ENCODE results near the gene RFX2. TPM values are rescaled to one million over a fixed set of nuclear protein-coding genes. Genes with fewer than 3 reads are reported as not detected.

RFX2 gene
- total RNA-seq, 1 donor from 2014 or later, result 1.2 TPM

GRCh38 chr19:5959260-5960004 lies 150.9 kb downstream of the RFX2 start:
- TF ChIP-seq CTCF (IDR thresholded peaks at IDR 0.05; ENCODE audit: unreplicated experiment), result no peak
- Mint-ChIP-seq H3K9me3 (ENCODE audit: unreplicated experiment) (no peaks in the 10 kb centered on the region), H3K27me3 (ENCODE audit: unreplicated experiment) (peaks cover 11% of the 10 kb centered on the region), H3K4me1 (ENCODE audit: unreplicated experiment) (peaks cover 44% of the 10 kb centered on the region), H3K36me3 (ENCODE audit: low read depth, unreplicated experiment) (peaks cover 9% of the 10 kb centered on the region), H3K27ac (ENCODE audit: unreplicated experiment) (peak overlapping the region; percentile 66), H3K4me3 (ENCODE audit: unreplicated experiment) (no peak overlapping the region)
- no peak for DNase-seq (ENCODE audit: low spot score)

- no peak for TF ChIP-seq CTCF (IDR thresholded peaks at IDR 0.05; ENCODE audit: unreplicated experiment)
- Mint-ChIP-seq H3K36me3 (ENCODE audit: low read depth, unreplicated experiment) (peaks cover 9% of the 10 kb centered on the region), H3K27me3 (ENCODE audit: unreplicated experiment) (peaks cover 8% of the 10 kb centered on the region)
These were observed 151.5 kb downstream of the RFX2 start for GRCh38 chr19:5958851-5959122.

GRCh38 chr19:5958074-5958850 lies 152.0 kb downstream of the RFX2 start:
- H3K27ac Mint-ChIP-seq (ENCODE audit: unreplicated experiment), result peak overlapping the region; percentile 40
- DNase-seq (ENCODE audit: low spot score), result no peak
- H3K4me1 Mint-ChIP-seq (ENCODE audit: unreplicated experiment), result peaks cover 46% of the 10 kb centered on the region
- H3K27me3 Mint-ChIP-seq (ENCODE audit: unreplicated experiment), result peaks cover 8% of the 10 kb centered on the region
- TF ChIP-seq CTCF (IDR thresholded peaks at IDR 0.05; ENCODE audit: unreplicated experiment), result no peak
- H3K9me3 Mint-ChIP-seq (ENCODE audit: unreplicated experiment), result no peaks in the 10 kb centered on the region
- peaks cover 9% of the 10 kb centered on the region for H3K36me3 Mint-ChIP-seq (ENCODE audit: low read depth, unreplicated experiment)
- H3K4me3 Mint-ChIP-seq (ENCODE audit: unreplicated experiment), result no peak overlapping the region

More at GRCh38 chr19:5958851-5959122, 151.5 kb downstream of the RFX2 start:
- Mint-ChIP-seq H3K27ac (ENCODE audit: unreplicated experiment) (peak overlapping the region; percentile 66), H3K4me3 (ENCODE audit: unreplicated experiment) (no peak overlapping the region), H3K4me1 (ENCODE audit: unreplicated experiment) (peaks cover 46% of the 10 kb centered on the region), H3K9me3 (ENCODE audit: unreplicated experiment) (no peaks in the 10 kb centered on the region)
- DNase-seq (ENCODE audit: low spot score), result no peak

GRCh38 chr19:5957170-5957569 lies 153.1 kb downstream of the RFX2 start:
- peaks cover 12% of the 10 kb centered on the region for H3K27me3 Mint-ChIP-seq (ENCODE audit: unreplicated experiment)
- H3K27ac Mint-ChIP-seq (ENCODE audit: unreplicated experiment), result no peak overlapping the region
- TF ChIP-seq CTCF (IDR thresholded peaks at IDR 0.05; ENCODE audit: unreplicated experiment), result no peak
- no peaks in the 10 kb centered on the region for H3K9me3 Mint-ChIP-seq (ENCODE audit: unreplicated experiment)
- H3K36me3 Mint-ChIP-seq (ENCODE audit: low read depth, unreplicated experiment), result peaks cover 9% of the 10 kb centered on the region
- H3K4me1 Mint-ChIP-seq (ENCODE audit: unreplicated experiment), result peaks cover 46% of the 10 kb centered on the region
- H3K4me3 Mint-ChIP-seq (ENCODE audit: unreplicated experiment), result no peak overlapping the region
- no peak for DNase-seq (ENCODE audit: low spot score)

GRCh38 chr19:5956728-5957127 lies 153.6 kb downstream of the RFX2 start:
- no peak for TF ChIP-seq CTCF (IDR thresholded peaks at IDR 0.05; ENCODE audit: unreplicated experiment)
- DNase-seq (ENCODE audit: low spot score), result no peak
- H3K27ac Mint-ChIP-seq (ENCODE audit: unreplicated experiment), result no peak overlapping the region
- H3K4me3 Mint-ChIP-seq (ENCODE audit: unreplicated experiment), result no peak overlapping the region
- peaks cover 9% of the 10 kb centered on the region for H3K36me3 Mint-ChIP-seq (ENCODE audit: low read depth, unreplicated experiment)
- H3K4me1 Mint-ChIP-seq (ENCODE audit: unreplicated experiment), result peaks cover 46% of the 10 kb centered on the region
- no peaks in the 10 kb centered on the region for H3K9me3 Mint-ChIP-seq (ENCODE audit: unreplicated experiment)
- peaks cover 12% of the 10 kb centered on the region for H3K27me3 Mint-ChIP-seq (ENCODE audit: unreplicated experiment)
